HEK293 (cell line): ENCODE measurements around the gene GZF1.

Experiments used
- CTCF ChIA-PET: fragments of 350-600 bp; formaldehyde crosslinking; extraction: SDS; loops from one replicate; lab custom pipeline; 2021; ENCODE audit warnings: antibody characterized with exemption; lab: Yijun Ruan, JAX
- POLR2A ChIA-PET: fragments of 300-600 bp; formaldehyde crosslinking; extraction: SDS; loops from one replicate; lab custom pipeline; 2020; ENCODE audit warnings: antibody characterized with exemption, inconsistent platforms; lab: Yijun Ruan, JAX
- H3K27ac ChIP-seq: fragments of 200-500 bp; sonication (Bioruptor generic); 2 replicates; pipeline ENCODE4 v1.5.1; 2014; ENCODE audit warnings: low read depth, low read length, control low read depth, inconsistent platforms; ENCODE audit errors: extremely low read depth
- H3K36me3 ChIP-seq, 2 experiments: fragments of 200-500 bp in 1 of 2; sonication (Bioruptor generic) in 1 of 2; 1 replicate in 1 of 2; 2 replicates in 1 of 2; pipeline ENCODE4 v1.5.1; 2014 to 2017; ENCODE audit warnings: inconsistent platforms in 2 of 2, low read length in 2 of 2; ENCODE audit not compliant: control insufficient read depth in 2 of 2, insufficient read depth in 1 of 2
- H3K4me1 ChIP-seq: fragments of 200-500 bp; sonication (Bioruptor generic); 2 replicates; pipeline ENCODE4 v1.5.1; 2014; ENCODE audit warnings: mild to moderate bottlenecking, low read length, inconsistent platforms; ENCODE audit not compliant: control insufficient read depth, insufficient read depth
- H3K4me3 ChIP-seq: 2 replicates; pipeline ENCODE4 v1.5.1; 2011; ENCODE audit warnings: low read depth, mild to moderate bottlenecking, control low read depth, low read length, moderate library complexity
- H3K9me3 ChIP-seq: fragments of 200-500 bp; sonication (Bioruptor generic); 2 replicates; pipeline ENCODE4 v1.5.1; 2014; ENCODE audit warnings: low read depth, low read length, inconsistent platforms; ENCODE audit not compliant: control insufficient read depth, insufficient read depth
- GLI4 ChIP-seq: fragments of 450-650 bp; formaldehyde crosslinking; IDR thresholded peaks from 2 replicates; pipeline ENCODE4 v1.5.1; 2016; ENCODE audit warnings: missing biosample characterization, missing genetic modification characterization
- HOXD13 ChIP-seq: sonication (generic); formaldehyde crosslinking; IDR thresholded peaks from 2 replicates; pipeline ENCODE4 v1.8.0; 2022; ENCODE audit warnings: missing genetic modification reagents, borderline replicate concordance
- KLF16 ChIP-seq: fragments of 450-650 bp; formaldehyde crosslinking; IDR thresholded peaks from 2 replicates; pipeline ENCODE4 v1.5.1; 2017; ENCODE audit warnings: missing biosample characterization, missing genetic modification characterization
- PRDM1 ChIP-seq: fragments of 450-650 bp; formaldehyde crosslinking; IDR thresholded peaks from 2 replicates; pipeline ENCODE4; 2016; ENCODE audit warnings: missing biosample characterization, missing genetic modification characterization
- SALL2 ChIP-seq: fragments of 450-650 bp; formaldehyde crosslinking; IDR thresholded peaks from 2 replicates; pipeline ENCODE4 v1.5.0; 2017; ENCODE audit warnings: missing biosample characterization, mild to moderate bottlenecking, missing genetic modification characterization, borderline replicate concordance
- SP2 ChIP-seq: fragments of 450-650 bp; formaldehyde crosslinking; IDR thresholded peaks from 2 replicates; pipeline ENCODE4 v1.5.1; 2016; ENCODE audit warnings: missing biosample characterization, missing genetic modification characterization
- YY2 ChIP-seq: fragments of 450-650 bp; formaldehyde crosslinking; IDR thresholded peaks from 2 replicates; pipeline ENCODE4 v1.5.1; 2016; ENCODE audit warnings: missing biosample characterization, missing genetic modification characterization
- ZFP69B ChIP-seq: fragments of 450-650 bp; formaldehyde crosslinking; IDR thresholded peaks from 2 replicates; pipeline ENCODE4 v1.5.1; 2016; ENCODE audit warnings: missing biosample characterization, missing genetic modification characterization
- ZNF155 ChIP-seq: fragments of 450-650 bp; formaldehyde crosslinking; IDR thresholded peaks from 2 replicates; pipeline ENCODE4 v1.5.1; 2016; ENCODE audit warnings: missing biosample characterization, missing genetic modification characterization
- ZNF19 ChIP-seq: fragments of 450-650 bp; formaldehyde crosslinking; IDR thresholded peaks from 2 replicates; pipeline ENCODE4; 2016; ENCODE audit warnings: missing biosample characterization, missing genetic modification characterization, low read depth
- ZNF423 ChIP-seq: fragments of 450-650 bp; formaldehyde crosslinking; IDR thresholded peaks from 2 replicates; pipeline ENCODE4 v1.5.1; 2016; ENCODE audit warnings: missing biosample characterization, missing genetic modification characterization
- ZNF510 ChIP-seq: fragments of 450-650 bp; formaldehyde crosslinking; IDR thresholded peaks from 2 replicates; pipeline ENCODE4 v1.5.1; 2018; ENCODE audit warnings: mild to moderate bottlenecking, missing genetic modification characterization, missing biosample characterization; ENCODE audit not compliant: insufficient replicate concordance
- ZNF558 ChIP-seq: fragments of 450-650 bp; formaldehyde crosslinking; IDR thresholded peaks from 2 replicates; pipeline ENCODE4 v1.5.1; 2016; ENCODE audit warnings: missing biosample characterization, missing genetic modification characterization
- ZNF600 ChIP-seq: fragments of 450-650 bp; formaldehyde crosslinking; IDR thresholded peaks from 2 replicates; pipeline ENCODE4 v1.5.1; 2016; ENCODE audit warnings: missing biosample characterization, missing genetic modification characterization
- ZNF660 ChIP-seq: fragments of 450-650 bp; IDR thresholded peaks from 2 replicates; pipeline ENCODE4 v1.5.1; 2018; ENCODE audit warnings: missing biosample characterization, mild to moderate bottlenecking, missing genetic modification characterization
- ZNF677 ChIP-seq: fragments of 450-650 bp; IDR thresholded peaks from 2 replicates; pipeline ENCODE4 v1.5.0; 2018; ENCODE audit warnings: missing biosample characterization, mild to moderate bottlenecking, missing genetic modification characterization, moderate library complexity
- ZNF707 ChIP-seq: fragments of 450-650 bp; formaldehyde crosslinking; IDR thresholded peaks from 2 replicates; pipeline ENCODE4 v1.5.1; 2016; ENCODE audit warnings: missing biosample characterization, missing genetic modification characterization
- ZNF768 ChIP-seq: fragments of 450-650 bp; formaldehyde crosslinking; IDR thresholded peaks from 2 replicates; pipeline ENCODE4 v1.5.1; 2018; ENCODE audit warnings: missing biosample characterization, mild to moderate bottlenecking, missing genetic modification characterization
- ZSCAN18 ChIP-seq: fragments of 450-650 bp; formaldehyde crosslinking; IDR thresholded peaks from 2 replicates; pipeline ENCODE4 v1.5.1; 2016; ENCODE audit warnings: missing biosample characterization, missing genetic modification characterization

The GZF1 gene

GRCh38 chr20:23370873-23371272 lies 8.9 kb downstream of the GZF1 start:
- peaks cover 5 to 96% of the 10 kb centered on the region in 2 experiments for H3K36me3 ChIP-seq
- ChIA-PET CTCF (no interaction called here), POLR2A (interaction anchor here (0.7 kb wide), 1 partner anchor 10 kb away, joined by 4 read pairs; no protein-coding TSS in a partner anchor)
- H3K4me1 ChIP-seq: peaks cover 1% of the 10 kb centered on the region; the same call in 1 of the 2 replicates
- H3K4me3 ChIP-seq: no peak overlapping the region
- H3K9me3 ChIP-seq: no peaks in the 10 kb centered on the region; the same call in 1 of the 2 replicates
- H3K27ac ChIP-seq: no peak overlapping the region
- no peak for TF ChIP-seq ZNF677 (tag by site-specific recombination)

DNA sequence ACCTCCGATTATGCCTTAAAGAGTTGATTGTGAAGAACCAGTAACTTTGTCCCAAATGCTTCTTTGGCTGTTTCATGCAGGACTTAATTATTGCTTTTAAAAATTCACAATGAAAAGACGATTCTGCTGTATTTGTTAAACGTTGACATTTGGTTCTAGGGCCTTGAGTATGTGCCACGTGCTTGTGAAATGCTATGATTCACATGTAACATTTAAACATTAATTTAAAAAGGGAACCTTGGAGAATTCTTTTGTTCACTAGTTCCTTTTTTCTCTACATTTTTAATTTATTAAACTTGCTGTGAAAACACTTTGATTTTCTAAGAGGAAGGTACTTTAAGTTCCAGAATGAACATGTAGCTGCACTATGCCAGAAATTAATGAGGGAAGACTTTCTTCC lies 9.5 kb downstream of the GZF1 start:
- ChIA-PET CTCF (no interaction called here), POLR2A (no interaction called here)
- no peak for TF ChIP-seq GLI4
- TF ChIP-seq ZNF768: no peak
- TF ChIP-seq ZNF707 (tag by site-specific recombination): no peak
- H3K4me3 ChIP-seq: no peak overlapping the region
- H3K4me1 ChIP-seq: no peaks in the 10 kb centered on the region
- peaks cover 8 to 99% of the 10 kb centered on the region in 2 experiments for H3K36me3 ChIP-seq
- no peaks in the 10 kb centered on the region; the same call in 1 of the 2 replicates for H3K9me3 ChIP-seq
- H3K27ac ChIP-seq: no peak overlapping the region

GRCh38 chr20:23374441-23374840 lies 12.5 kb downstream of the GZF1 start:
- Histone ChIP-seq H3K27ac (no peak overlapping the region), H3K4me3 (no peak overlapping the region), H3K4me1 (no peaks in the 10 kb centered on the region), H3K36me3 (peaks cover 28 to 90% of the 10 kb centered on the region in 2 experiments), H3K9me3 (no peaks in the 10 kb centered on the region; the same call in 1 of the 2 replicates)
- POLR2A ChIA-PET: no interaction called here
- CTCF ChIA-PET: no interaction called here
- TF ChIP-seq ZNF19 (tag by site-specific recombination) (no peak), SALL2 (no peak), ZNF660 (tag by site-specific recombination) (no peak), SP2 (tag by site-specific recombination) (no peak), ZNF600 (tag by site-specific recombination) (no peak), HOXD13 (CRISPR knock-in tag) (no peak), ZFP69B (tag by site-specific recombination) (no peak)

DNA sequence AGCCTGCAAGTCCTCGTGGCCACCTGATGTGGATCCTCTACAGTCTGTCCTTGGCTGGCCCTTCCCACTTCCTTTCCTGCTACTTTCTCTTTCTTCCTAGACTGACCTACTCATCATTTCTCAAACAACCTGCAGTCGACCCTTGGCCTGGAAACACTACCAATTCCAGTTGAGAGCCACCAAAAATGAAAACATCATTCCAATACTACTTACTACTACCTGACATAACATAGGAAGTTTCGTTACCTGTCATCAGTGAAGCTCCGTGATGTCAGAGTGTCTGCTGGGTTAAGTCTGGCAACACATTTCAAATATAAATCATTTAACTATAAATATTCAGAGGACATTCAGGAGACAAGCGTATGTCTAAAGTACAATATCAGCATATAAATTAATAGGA lies 13.8 kb downstream of the GZF1 start:
- H3K27ac ChIP-seq: no peak overlapping the region
- H3K9me3 ChIP-seq: no peaks in the 10 kb centered on the region; the same call in 1 of the 2 replicates
- peaks cover 29 to 87% of the 10 kb centered on the region in 2 experiments for H3K36me3 ChIP-seq
- no peaks in the 10 kb centered on the region for H3K4me1 ChIP-seq
- no peak overlapping the region for H3K4me3 ChIP-seq
- TF ChIP-seq ZNF423: no peak
- no peak for TF ChIP-seq ZNF558 (tag by site-specific recombination)
- no peak for TF ChIP-seq ZSCAN18
- no peak for TF ChIP-seq YY2 (tag by site-specific recombination)
- TF ChIP-seq ZNF155 (tag by site-specific recombination): no peak
- no peak for TF ChIP-seq KLF16 (tag by site-specific recombination)
- no peak for TF ChIP-seq ZNF510
- TF ChIP-seq PRDM1 (tag by site-specific recombination): no peak
- ChIA-PET CTCF (no interaction called here), POLR2A (no interaction called here)
